ENCODE data around the gene WDR72.

WDR72 gene

DNA sequence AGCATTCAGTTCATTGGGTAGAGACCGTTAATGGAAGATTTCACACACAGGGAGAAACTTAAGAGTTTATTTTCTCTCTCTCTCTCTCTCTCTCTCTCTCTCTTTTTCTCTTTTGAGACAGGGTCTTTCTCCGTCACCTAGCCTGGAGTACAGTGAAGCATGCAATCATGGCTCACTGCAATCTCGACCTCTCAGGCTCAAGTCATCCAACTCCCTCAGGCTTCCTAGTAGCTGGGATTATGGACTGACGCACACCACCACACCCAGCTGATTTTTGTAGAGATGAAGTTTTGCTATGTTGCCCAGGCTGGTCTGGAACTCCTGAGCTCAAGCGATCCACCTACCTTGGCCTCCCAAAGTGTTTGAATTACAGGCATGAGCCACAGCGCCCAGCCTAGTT lies 1.6 kb downstream of the WDR72 start:
- H3K36me3 ChIP-seq (ENCODE audit: control insufficient read depth, low read length): no peaks in the 10 kb centered on the region
- no peaks in the 10 kb centered on the region for H3F3A ChIP-seq (ENCODE audit: control insufficient read depth, insufficient read depth)
- H3K9me2 ChIP-seq (replicated peaks; ENCODE audit: control insufficient read depth, low read length): no peaks in the 10 kb centered on the region
- no peaks in the 10 kb centered on the region for H3K27me3 ChIP-seq (ENCODE audit: control insufficient read depth, low read length)
- no peaks in the 10 kb centered on the region; the same call in 1 of the 2 replicates for H3K9me3 ChIP-seq (ENCODE audit: control insufficient read depth, insufficient read depth, low read length)
- no peak overlapping the region for H3K4me3 ChIP-seq (ENCODE audit: low read length)
- no peak overlapping the region for H3K4me2 ChIP-seq (ENCODE audit: low read length)
- no peaks in the 10 kb centered on the region for H3K4me1 ChIP-seq (ENCODE audit: control insufficient read depth, low read length)
- no peaks in the 10 kb centered on the region for H4K20me1 ChIP-seq (ENCODE audit: control insufficient read depth, insufficient read depth, low read depth, low read length)
- no peaks in the 10 kb centered on the region for H3K79me2 ChIP-seq (ENCODE audit: control insufficient read depth, low read length)
- H3K27ac ChIP-seq (ENCODE audit: low read depth, low read length): no peak overlapping the region
- TF ChIP-seq EZH2phosphoT487 (IDR thresholded peaks at IDR 0.05; ENCODE audit: borderline replicate concordance, low read length): no peak
- TF ChIP-seq, protein P1, sequence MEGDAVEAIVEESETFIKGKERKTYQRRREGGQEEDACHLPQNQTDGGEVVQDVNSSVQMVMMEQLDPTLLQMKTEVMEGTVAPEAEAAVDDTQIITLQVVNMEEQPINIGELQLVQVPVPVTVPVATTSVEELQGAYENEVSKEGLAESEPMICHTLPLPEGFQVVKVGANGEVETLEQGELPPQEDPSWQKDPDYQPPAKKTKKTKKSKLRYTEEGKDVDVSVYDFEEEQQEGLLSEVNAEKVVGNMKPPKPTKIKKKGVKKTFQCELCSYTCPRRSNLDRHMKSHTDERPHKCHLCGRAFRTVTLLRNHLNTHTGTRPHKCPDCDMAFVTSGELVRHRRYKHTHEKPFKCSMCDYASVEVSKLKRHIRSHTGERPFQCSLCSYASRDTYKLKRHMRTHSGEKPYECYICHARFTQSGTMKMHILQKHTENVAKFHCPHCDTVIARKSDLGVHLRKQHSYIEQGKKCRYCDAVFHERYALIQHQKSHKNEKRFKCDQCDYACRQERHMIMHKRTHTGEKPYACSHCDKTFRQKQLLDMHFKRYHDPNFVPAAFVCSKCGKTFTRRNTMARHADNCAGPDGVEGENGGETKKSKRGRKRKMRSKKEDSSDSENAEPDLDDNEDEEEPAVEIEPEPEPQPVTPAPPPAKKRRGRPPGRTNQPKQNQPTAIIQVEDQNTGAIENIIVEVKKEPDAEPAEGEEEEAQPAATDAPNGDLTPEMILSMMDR (IDR thresholded peaks at IDR 0.05; ENCODE audit: low read depth, low read length, poor library complexity, severe bottlenecking): no peak

DNA sequence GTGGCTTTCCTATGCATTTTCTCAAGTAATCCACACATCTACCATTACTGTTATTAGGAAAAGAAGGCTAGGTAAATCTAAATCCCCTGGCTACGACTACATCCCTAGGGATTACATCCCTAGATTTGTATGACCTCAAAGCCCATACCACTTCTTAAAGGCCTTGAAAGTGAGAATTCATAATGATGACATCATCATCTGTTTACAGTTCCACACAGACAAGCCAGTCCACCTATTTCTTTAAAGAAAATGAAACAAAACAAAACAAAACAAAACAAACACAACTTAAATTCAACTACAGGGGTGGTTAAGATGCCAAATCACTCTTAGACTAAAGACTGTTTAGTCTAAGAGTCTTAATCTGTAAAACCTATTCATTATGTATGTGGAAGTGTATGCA lies 5.7 kb downstream of the WDR72 start:
- no peak for TF ChIP-seq EZH2phosphoT487 (IDR thresholded peaks at IDR 0.05; ENCODE audit: borderline replicate concordance, low read length)
- TF ChIP-seq, protein P1 (IDR thresholded peaks at IDR 0.05; ENCODE audit: low read depth, low read length, poor library complexity, severe bottlenecking): no peak
- H3K9me3 ChIP-seq (ENCODE audit: control insufficient read depth, insufficient read depth, low read length): no peaks in the 10 kb centered on the region
- H3F3A ChIP-seq (ENCODE audit: control insufficient read depth, insufficient read depth): no peaks in the 10 kb centered on the region
- no peaks in the 10 kb centered on the region for H3K36me3 ChIP-seq (ENCODE audit: control insufficient read depth, low read length)
- no peak overlapping the region for H3K4me3 ChIP-seq (ENCODE audit: low read length)
- no peaks in the 10 kb centered on the region for H3K27me3 ChIP-seq (ENCODE audit: control insufficient read depth, low read length)
- no peaks in the 10 kb centered on the region for H3K79me2 ChIP-seq (ENCODE audit: control insufficient read depth, low read length)
- no peaks in the 10 kb centered on the region for H3K4me1 ChIP-seq (ENCODE audit: control insufficient read depth, low read length)
- no peaks in the 10 kb centered on the region for H4K20me1 ChIP-seq (ENCODE audit: control insufficient read depth, insufficient read depth, low read depth, low read length)
- H3K27ac ChIP-seq (ENCODE audit: low read depth, low read length): no peak overlapping the region
- no peaks in the 10 kb centered on the region for H3K9me2 ChIP-seq (replicated peaks; ENCODE audit: control insufficient read depth, low read length)
- H3K4me2 ChIP-seq (ENCODE audit: low read length): no peak overlapping the region

DNA sequence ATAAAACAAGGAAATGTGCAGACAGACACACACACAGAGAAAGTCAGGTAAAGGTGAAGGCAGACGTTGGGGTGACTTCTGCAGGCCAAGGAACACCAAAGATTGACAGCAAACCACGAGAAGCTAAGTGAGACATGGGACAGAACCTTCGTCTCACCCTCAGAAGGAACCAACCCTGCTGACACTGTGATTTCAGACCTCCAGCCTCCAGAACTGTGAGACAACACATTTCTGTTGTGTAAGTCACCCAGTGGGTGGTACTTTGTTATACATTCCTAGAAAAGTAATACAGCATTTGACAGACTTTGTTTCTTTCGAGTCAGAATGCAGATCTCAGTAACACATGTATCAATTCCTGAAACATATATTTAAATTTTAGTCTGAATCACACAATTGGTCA lies 7.1 kb downstream of the WDR72 start:
- Histone ChIP-seq H3K36me3 (ENCODE audit: control insufficient read depth, low read length) (no peaks in the 10 kb centered on the region), H3K27ac (ENCODE audit: low read depth, low read length) (no peak overlapping the region), H3K27me3 (ENCODE audit: control insufficient read depth, low read length) (no peaks in the 10 kb centered on the region), H3K79me2 (ENCODE audit: control insufficient read depth, low read length) (no peaks in the 10 kb centered on the region), H3K4me2 (ENCODE audit: low read length) (no peak overlapping the region), H4K20me1 (ENCODE audit: control insufficient read depth, insufficient read depth, low read depth, low read length) (no peaks in the 10 kb centered on the region), H3K9me2 (replicated peaks; ENCODE audit: control insufficient read depth, low read length) (no peaks in the 10 kb centered on the region), H3K9me3 (ENCODE audit: control insufficient read depth, insufficient read depth, low read length) (no peaks in the 10 kb centered on the region), H3F3A (ENCODE audit: control insufficient read depth, insufficient read depth) (no peaks in the 10 kb centered on the region), H3K4me3 (ENCODE audit: low read length) (no peak overlapping the region), H3K4me1 (ENCODE audit: control insufficient read depth, low read length) (no peaks in the 10 kb centered on the region)
- TF ChIP-seq EZH2phosphoT487 (IDR thresholded peaks at IDR 0.05; ENCODE audit: borderline replicate concordance, low read length): no peak
- TF ChIP-seq, protein P1 (IDR thresholded peaks at IDR 0.05; ENCODE audit: low read depth, low read length, poor library complexity, severe bottlenecking): no peak
